Stimulated activated naive CD4-positive, alpha-beta T cell treated with Interleukin-2 at 50 U/mL for 16 hours (primary cell): Measurements from ENCODE around the gene BTN3A1.
"Not testable (repeated sequence)": the region's sequence is repeated elsewhere in the genome, so short reads cannot be mapped to it uniquely, and the experiment has no call there.

Experiments
- DNase-seq: peaks from one replicate; lab custom pipeline; 2025; lab: John Stamatoyannopoulos, UW

The BTN3A1 gene

DNA sequence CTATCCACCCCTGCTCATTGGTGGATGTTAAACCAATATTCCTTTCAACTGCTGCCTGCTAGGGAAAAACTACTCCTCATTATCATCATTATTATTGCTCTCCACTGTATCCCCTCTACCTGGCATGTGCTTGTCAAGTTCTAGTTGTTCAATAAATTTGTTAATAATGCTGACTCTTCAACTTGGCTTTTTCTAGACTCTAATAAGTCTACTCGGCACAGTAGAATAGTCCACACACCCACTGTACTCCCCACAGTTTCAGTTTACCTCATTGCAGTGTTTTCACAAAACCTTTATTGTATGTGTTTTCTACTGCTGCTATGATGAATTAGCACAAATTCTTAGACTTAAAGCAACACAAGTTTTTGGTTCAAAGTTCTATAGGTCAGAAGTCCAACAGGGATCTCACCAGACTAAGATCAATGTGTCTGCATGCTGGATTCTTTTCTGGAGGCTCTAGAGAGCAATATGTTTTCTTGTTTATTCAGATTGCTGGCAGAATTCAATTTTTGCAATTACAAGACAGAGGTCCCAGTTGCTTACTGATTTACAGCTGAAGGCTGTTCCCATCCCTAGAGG is 13.1 kb downstream of the BTN3A1 start:
- no peak for DNase-seq

GRCh38 chr6:26415791-26416190 is 13.7 kb downstream of the BTN3A1 start:
- DNase-seq, result no peak

- DNase-seq, result no peak
Measured at GRCh38 chr6:26416288-26416687, 14.2 kb downstream of the BTN3A1 start.

- DNase-seq, result not testable (repeated sequence)
Measured at GRCh38 chr6:26418077-26418476, 16.0 kb downstream of the BTN3A1 start.

- DNase-seq, result not testable (repeated sequence)
Measured at GRCh38 chr6:26418795-26419194, 16.7 kb downstream of the BTN3A1 start.

DNA sequence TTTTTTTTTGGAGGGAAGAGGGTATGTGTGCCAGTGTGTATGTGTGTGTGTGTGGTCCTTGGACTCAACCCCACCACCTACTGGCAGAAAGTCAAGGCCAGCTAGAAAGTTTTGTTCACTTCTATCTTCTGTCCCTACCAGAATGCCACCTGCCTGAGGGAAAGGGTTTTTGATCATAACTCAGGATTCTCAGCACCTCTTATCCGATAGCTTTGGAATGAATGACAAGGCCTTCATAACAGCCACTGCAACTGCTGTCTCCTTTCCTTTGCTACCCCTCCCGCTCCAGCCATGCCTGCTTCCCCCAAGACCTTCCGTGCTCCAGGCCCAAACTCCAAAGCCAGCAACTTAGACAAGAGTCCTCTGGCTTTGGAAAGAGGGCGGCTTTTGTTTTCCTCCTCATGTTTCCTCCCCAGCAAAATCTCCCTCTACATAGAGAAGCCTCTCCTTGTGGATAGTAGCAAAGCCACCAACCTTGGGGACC is 18.7 kb downstream of the BTN3A1 start:
- no peak for DNase-seq

DNA sequence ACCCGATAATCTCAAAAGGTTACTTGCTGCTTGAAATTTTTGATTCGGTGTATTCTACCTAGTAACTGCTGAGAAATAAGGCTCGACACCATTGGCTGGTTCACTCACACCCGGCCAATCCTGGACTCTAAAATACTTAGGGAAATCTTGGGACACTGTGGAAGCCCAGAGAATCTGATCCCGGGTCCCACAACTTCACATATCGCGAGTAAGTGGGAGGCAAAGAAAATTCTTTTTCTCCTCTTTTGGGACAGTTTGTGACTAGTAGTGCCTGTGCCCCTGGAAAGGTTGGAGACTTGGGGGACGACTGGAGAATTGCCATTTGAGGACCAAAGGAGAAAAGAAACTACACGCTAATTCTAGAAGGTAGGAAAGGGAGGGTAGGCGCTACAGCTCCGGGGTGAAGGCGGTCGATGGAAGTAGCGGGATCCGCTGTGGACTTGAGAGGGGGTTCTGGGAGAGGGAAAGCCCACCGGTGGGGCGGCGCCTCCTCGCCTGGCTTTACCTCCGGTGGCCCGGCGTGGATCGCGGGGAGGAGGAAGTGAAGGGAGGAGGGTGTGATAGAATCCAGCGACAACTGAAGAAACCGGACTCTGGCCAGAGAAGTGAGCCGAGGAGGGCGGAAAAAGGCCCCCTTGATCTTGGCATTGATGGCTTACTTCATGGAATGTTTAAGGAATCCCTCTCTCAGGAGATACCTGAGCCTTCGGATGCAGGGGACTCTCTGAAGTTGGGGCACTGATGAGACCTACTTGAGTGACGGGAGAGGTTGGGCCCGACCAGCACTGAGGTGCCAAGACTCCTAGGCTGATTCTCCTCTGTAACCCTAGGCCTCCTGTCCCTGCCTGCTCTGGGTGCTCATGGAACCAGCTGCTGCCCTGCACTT is 19.4 kb downstream of the BTN3A1 start:
- peak; percentile 34 for DNase-seq

GRCh38 chr6:26422329-26422728 is 20.3 kb downstream of the BTN3A1 start:
- DNase-seq, result no peak

DNA sequence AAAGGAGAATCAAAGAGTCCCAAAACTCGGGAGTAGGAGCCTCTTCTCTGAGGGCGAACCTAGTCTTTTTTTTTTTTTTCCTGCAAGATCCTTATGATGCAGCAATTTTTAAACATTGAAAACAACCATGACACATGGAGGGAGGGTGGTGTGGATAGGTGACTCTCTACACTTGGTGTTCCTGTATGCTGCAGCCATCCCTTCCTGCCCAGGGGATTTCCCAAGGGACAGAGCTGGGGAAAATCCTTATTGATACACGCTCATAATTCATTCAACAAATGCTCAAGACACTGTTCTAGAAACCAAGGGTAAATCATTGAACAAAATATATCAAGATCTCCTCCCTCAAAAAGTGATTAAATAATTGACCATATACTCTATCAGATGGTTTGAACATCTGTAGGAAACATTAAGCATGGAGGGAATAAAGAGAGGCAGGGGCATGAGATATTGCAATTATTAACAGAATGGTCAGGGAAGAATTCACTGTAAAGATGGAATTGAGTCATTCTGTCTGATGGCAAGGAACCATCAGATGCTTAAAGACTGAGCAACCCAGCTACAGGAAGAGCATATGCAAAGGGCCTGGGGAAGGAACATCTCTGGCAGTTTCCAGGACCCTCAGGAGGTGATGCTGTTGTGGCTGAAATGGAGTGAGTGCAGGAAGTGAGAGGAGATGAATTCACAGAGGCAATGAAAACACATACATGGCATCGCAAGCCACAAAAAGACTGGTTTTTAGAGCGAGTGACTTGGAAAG is 24.8 kb downstream of the BTN3A1 start:
- DNase-seq, result no peak

DNA sequence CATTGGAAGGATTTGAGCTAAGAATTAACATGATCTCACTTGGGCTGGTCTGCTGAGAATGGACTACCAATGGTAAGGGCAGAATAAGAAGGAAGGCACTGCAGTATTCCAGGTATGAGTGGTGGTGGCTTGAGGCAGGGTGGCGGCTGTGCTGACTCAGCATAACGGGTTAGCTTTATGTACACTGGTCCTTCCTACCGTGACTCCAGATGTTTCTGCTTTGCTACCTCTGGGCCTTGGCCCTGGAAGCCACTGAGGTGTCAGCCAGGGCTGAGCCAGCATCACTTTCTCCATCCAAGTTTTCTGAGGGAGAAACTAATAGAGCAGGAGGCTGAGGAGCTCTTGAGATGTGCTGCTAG is 25.4 kb downstream of the BTN3A1 start:
- no peak for DNase-seq

DNA sequence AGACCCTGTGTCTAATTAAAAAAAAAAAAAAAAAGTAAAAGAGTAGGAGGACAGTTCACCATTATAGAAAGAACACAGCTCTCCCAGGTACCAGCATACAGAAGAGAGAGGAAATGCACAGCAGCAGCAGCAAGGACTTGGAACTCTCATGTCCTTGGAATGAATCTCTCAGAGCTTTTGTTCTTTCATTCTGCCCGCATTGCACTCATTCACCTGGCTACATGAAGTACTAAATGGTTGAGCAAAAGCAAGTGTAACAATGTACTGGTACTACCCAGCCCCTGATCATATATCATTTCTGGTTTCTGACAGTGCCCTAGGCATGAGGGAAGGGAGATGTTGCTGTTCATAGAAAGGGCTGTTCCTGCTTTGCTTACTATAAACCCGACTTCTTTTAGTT is 26.1 kb downstream of the BTN3A1 start:
- DNase-seq, result no peak

DNA sequence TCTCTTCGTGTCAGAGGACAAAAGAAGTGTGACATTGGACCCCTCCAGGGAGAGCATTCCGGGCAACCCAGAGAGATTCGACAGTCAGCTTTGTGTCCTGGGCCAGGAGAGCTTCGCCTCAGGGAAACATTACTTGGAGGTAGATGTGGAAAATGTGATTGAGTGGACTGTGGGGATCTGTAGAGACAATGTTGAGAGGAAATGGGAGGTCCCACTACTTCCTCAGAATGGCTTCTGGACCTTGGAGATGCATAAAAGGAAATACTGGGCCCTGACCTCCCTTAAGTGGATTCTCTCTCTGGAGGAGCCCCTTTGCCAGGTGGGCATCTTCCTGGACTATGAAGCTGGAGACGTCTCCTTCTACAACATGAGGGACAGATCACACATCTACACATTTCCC is 28.7 kb downstream of the BTN3A1 start:
- DNase-seq, result no peak

DNA sequence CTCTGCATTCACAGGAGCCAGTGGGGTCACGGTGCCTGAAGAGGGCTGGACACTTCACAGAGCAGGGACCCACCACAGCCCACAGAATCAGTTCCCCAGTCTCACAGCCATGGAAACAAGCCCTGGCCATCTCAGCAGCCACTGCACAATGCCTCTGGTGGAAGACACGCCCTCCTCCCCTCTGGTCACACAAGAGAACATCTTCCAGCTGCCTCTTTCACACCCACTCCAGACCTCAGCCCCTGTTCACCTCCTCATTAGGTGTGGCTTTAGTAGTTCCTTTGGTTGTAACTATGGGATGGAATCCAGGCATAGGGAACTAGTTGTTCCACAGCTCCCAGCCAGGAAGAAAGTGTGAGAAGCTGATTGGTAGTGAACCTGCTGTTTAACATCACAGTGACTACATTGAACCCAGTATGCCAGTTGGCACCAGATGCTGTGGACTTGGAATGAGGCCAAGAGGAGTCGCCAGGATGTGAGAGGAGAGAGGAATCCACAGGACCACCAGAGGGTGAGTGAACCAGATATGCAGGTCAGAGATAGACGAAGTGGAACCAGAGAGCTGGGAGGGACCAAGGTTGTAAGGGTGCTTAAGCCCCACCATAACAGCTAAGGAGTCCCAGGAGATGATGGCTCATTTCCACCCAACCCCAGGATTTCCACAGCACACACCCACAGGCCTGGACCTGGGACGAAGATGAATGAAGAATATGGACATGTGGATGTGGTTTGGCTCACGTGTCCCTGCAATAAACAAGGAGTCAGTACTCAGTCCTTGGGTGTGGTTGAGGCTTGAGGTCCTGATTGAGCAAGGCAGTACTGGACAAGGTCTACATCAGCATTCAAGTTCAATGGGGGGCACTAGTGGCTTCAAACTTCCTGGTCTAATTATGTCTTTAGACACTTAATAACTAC is 29.4 kb downstream of the BTN3A1 start:
- no peak for DNase-seq

GRCh38 chr6:26432627-26433201 is 30.6 kb downstream of the BTN3A1 start:
- DNase-seq, result no peak

DNA sequence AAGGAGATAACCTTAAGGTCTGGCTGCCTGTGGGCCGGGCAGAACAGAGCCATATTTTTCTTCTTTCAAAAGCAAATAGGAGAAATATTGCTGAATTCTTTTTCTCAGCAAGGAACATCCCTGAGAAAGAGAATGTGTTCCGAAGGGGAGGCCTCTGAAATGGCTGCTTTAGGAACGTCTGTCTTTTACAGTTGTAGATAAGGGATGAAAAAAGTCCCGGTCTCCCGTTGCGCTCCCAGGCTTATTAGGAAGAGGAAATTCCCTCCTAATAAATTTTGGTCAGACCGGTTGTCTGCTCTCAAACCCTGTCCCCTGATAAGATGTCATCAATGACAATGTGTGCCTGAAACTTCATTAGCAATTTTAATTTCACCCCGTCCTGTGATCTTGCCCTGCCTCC is 31.6 kb downstream of the BTN3A1 start:
- DNase-seq, result not testable (repeated sequence)

DNA sequence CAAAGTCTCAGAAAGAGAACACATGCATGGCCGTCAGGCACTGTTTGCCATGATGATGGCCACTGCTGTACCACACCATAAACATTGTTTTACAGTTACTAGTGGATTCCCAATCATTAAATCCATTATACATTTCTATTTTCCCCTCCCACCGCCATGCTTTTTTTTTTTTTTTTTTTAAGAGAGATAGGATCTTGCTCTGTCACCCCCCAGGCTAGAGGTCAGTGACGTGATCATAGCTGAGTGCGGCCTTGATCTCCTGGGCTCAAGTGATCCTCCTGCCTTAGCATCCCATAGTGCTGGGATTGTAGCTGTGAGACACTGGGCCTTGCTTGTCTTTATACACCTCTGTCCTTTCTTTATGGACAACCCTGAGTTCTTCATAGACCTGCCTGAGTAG is 33.9 kb downstream of the BTN3A1 start:
- DNase-seq, result no peak

GRCh38 chr6:26437550-26437949 is 35.5 kb downstream of the BTN3A1 start:
- no peak for DNase-seq

DNA sequence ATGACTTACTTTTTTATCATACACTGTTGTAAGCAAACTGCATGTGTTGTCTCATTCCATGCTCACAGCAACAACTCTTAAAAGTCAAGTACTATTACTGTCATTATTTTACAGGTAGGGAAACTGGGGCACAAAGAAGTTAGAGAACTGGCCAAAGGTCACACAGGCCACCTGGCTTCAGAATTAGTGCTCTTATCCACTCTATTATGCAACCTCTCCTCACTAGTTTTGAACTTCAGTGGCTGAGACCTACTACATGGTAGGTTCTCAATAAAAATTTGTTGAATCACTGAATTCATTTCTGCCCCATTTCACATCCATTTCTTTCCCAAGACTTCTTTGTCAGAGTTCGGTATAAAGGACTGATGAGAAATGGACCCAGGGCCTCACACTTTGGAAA is 35.9 kb downstream of the BTN3A1 start:
- no peak for DNase-seq

DNA sequence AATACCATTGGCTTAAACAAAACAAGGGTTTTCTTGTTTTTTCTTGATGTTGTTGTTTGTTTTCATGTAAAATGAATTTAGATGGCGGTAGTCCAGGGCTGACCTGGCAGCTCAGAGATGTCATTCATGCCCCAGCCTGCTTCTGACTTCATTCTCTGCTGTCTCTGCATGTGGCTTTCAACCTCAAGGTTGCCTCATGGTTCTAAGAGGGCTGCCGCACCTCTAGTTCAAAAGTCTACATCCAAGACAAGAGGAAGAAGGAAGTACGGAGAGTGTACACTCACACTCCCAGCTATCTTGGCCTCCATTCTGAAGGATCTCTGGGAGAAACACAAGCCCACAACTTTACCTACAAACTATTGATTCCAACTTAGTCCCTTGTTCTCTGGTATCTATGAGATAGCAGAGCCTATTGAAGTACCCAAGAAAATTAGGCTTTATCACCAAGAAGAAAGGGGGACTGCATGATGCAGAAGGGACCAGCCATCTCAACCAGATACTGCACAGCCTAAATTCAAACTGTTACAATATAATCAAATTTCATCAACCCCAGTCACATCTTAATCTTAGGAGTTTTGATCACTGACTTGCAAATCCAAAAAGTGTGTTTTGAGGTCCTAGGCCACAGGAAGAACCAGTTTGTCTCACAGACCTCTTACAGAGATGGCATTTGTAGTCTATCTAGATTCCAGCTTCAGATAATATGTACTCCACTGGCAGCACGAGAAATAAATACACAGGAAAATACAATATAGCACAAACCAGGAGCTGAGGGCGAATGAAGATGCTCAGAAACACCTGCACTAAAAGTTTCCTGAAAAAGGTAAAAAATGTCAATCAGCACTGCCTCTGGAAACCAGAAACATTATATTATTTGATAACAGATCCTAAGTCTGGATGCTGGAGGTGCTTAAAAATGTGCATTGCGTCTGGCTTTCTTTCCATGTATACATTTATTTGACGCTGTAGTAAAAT is 37.4 kb downstream of the BTN3A1 start:
- no peak for DNase-seq

DNA sequence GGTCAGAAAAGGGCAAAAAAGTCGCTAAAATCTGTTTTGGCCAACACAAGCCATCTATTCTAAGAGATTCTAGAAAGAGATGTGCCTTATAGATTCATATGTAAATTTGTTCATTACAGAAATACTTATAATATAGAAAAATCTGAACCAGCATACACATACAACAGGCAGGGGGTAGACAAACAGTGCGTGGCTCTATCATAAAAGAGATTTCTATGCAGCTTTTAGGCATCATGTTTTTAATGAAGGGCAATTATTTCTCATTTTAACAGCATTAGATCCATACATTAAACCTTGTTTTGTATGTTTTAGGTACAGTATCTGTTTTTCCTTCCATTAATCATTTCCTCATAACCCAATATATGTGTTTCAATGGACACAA is 38.9 kb downstream of the BTN3A1 start:
- DNase-seq, result no peak
